ENCODE data around the gene EMP2.

EMP2 gene

DNA sequence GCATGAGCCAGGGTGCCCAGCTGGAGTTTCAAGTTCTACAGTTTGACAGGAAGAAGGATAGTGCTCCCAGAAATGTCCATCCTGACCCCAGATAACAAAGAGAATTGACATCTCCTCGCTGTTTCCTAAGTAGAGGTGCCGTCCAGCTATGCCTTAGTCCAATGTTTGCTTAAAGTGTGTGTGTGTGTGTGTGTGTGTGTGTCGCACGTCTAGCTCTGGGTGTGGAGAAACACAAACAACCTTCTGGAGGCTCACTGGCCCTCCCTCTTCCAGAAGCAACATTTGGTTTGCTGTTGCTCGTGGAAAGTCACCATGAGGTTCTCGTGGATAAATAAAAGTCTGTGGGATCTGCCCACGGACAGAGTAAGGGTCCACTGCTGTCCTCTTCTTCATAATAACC, 22.1 kb downstream of the EMP2 start:
- Histone ChIP-seq H3K4me1 (ENCODE audit: insufficient read depth, poor library complexity, severe bottlenecking) (no peaks in the 10 kb centered on the region), H3K27me3 (ENCODE audit: insufficient read depth, poor library complexity, severe bottlenecking) (no peaks in the 10 kb centered on the region), H3K27ac (ENCODE audit: poor library complexity, severe bottlenecking) (no peak overlapping the region), H3K36me3 (ENCODE audit: low read depth) (no peaks in the 10 kb centered on the region), H3K4me3 (ENCODE audit: severe bottlenecking) (no peak overlapping the region), H3K9me3 (ENCODE audit: severe bottlenecking) (no peaks in the 10 kb centered on the region)
- ATAC-seq (ENCODE audit: low read depth) (no peak), DNase-seq (ENCODE audit: low spot score) (no peak)
- TF ChIP-seq CTCF (IDR thresholded peaks at IDR 0.05; ENCODE audit: poor library complexity, severe bottlenecking) = no peak

DNA sequence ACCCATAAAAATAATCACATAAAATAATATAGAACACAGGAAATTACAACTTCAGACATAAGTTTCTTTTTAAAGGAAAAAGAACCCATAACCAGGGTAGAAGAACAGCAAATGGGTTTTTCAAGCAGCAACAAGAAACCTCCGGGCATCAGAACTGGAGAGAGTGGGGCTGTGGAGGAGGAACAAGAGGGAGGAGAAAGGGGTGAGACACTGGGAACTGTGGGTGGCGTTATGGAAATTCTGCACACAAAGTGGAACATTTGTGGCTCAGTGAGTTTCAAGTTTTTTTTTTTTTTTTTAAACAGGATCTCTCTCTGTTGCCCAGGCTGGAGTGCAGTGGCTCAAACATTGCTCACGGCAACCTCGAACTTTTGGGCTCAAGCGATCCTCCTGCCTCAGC, 22.6 kb downstream of the EMP2 start:
- Histone ChIP-seq H3K4me1 (ENCODE audit: insufficient read depth, poor library complexity, severe bottlenecking) (no peaks in the 10 kb centered on the region), H3K4me3 (ENCODE audit: severe bottlenecking) (no peak overlapping the region), H3K27me3 (ENCODE audit: insufficient read depth, poor library complexity, severe bottlenecking) (no peaks in the 10 kb centered on the region), H3K27ac (ENCODE audit: poor library complexity, severe bottlenecking) (no peak overlapping the region), H3K9me3 (ENCODE audit: severe bottlenecking) (no peaks in the 10 kb centered on the region), H3K36me3 (ENCODE audit: low read depth) (no peaks in the 10 kb centered on the region)
- DNase-seq (ENCODE audit: low spot score) (no peak), ATAC-seq (ENCODE audit: low read depth) (no peak)
- TF ChIP-seq CTCF (IDR thresholded peaks at IDR 0.05; ENCODE audit: poor library complexity, severe bottlenecking) = no peak

DNA sequence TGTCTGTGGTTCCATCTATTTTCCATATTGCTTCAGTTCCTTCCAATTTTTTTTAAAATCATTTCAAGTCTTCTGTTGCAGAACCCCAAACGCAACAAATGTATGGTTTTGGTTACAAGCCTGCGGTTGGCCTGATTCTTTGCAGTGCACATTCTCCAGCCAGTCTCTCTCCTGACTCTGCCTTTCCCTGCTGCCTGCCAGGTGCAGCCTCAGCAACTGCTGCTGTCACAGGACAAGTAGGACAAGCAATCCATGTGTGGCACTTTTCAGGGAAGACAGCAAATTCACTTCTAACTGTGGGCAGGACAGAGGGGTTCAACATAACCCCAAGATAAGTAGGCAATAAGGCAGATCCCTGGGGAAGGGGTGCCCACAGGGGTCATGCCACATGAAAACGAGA, 24.2 kb downstream of the EMP2 start:
- ATAC-seq (ENCODE audit: low read depth) (no peak), DNase-seq (ENCODE audit: low spot score) (no peak)
- no peaks in the 10 kb centered on the region for H3K9me3 ChIP-seq (ENCODE audit: severe bottlenecking)
- no peaks in the 10 kb centered on the region for H3K4me1 ChIP-seq (ENCODE audit: insufficient read depth, poor library complexity, severe bottlenecking)
- no peak overlapping the region for H3K4me3 ChIP-seq (ENCODE audit: severe bottlenecking)
- H3K27ac ChIP-seq (ENCODE audit: poor library complexity, severe bottlenecking) = no peak overlapping the region
- no peaks in the 10 kb centered on the region for H3K36me3 ChIP-seq (ENCODE audit: low read depth)
- TF ChIP-seq CTCF (IDR thresholded peaks at IDR 0.05; ENCODE audit: poor library complexity, severe bottlenecking) = no peak
- no peaks in the 10 kb centered on the region for H3K27me3 ChIP-seq (ENCODE audit: insufficient read depth, poor library complexity, severe bottlenecking)

GRCh38 chr16:10554569-10554968, 25.8 kb downstream of the EMP2 start:
- Histone ChIP-seq H3K36me3 (ENCODE audit: low read depth) (peaks cover 4% of the 10 kb centered on the region; the same call in 1 of the 2 replicates), H3K9me3 (ENCODE audit: severe bottlenecking) (no peaks in the 10 kb centered on the region), H3K4me1 (ENCODE audit: insufficient read depth, poor library complexity, severe bottlenecking) (no peaks in the 10 kb centered on the region), H3K4me3 (ENCODE audit: severe bottlenecking) (no peak overlapping the region), H3K27me3 (ENCODE audit: insufficient read depth, poor library complexity, severe bottlenecking) (no peaks in the 10 kb centered on the region), H3K27ac (ENCODE audit: poor library complexity, severe bottlenecking) (no peak overlapping the region)
- ATAC-seq (ENCODE audit: low read depth) (no peak), DNase-seq (ENCODE audit: low spot score) (no peak)
- no peak for TF ChIP-seq CTCF (IDR thresholded peaks at IDR 0.05; ENCODE audit: poor library complexity, severe bottlenecking)

DNA sequence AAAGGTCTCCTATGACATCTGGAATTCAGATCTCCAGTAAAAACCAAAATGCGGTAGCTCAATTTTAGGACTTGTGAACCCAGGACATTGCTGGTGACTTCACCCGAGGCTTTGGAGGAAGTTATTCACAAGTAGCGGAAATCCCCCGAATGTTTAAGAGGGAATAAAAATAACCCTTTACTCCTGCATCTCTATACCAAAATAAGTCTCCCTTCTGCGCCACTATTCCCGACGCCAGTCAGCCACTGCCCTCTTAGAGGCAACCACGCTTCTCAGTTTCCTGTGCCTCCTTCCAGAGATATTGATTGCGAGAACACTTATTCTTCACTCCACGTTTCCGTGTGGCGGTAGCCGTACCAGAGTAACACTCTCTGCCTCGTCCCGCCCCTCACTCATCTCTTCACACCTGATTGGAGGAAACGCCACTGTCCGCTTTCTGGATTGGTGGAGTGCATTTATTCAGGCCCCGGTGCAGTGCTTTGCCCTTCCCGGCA, 27.4 kb downstream of the EMP2 start:
- Histone ChIP-seq H3K36me3 (ENCODE audit: low read depth) (peaks cover 7% of the 10 kb centered on the region; the same call in 1 of the 2 replicates), H3K4me3 (ENCODE audit: severe bottlenecking) (no peak overlapping the region), H3K4me1 (ENCODE audit: insufficient read depth, poor library complexity, severe bottlenecking) (no peaks in the 10 kb centered on the region), H3K9me3 (ENCODE audit: severe bottlenecking) (peaks cover 4% of the 10 kb centered on the region), H3K27ac (ENCODE audit: poor library complexity, severe bottlenecking) (no peak overlapping the region), H3K27me3 (ENCODE audit: insufficient read depth, poor library complexity, severe bottlenecking) (no peaks in the 10 kb centered on the region)
- no peak for TF ChIP-seq CTCF (IDR thresholded peaks at IDR 0.05; ENCODE audit: poor library complexity, severe bottlenecking)
- no peak for DNase-seq (ENCODE audit: low spot score)
- ATAC-seq (ENCODE audit: low read depth) = no peak
